WTC11 (cell line): Measurements from ENCODE around the gene PPP1R26. TPM values are rescaled to one million over a fixed set of nuclear protein-coding genes. Genes with fewer than 3 reads are reported as not detected.

ENCODE experiments used
- ATAC-seq: fragments of 200-7000 bp; cut with Tn5 transposase; 2 replicates; pipeline ENCODE4 v1.10.0; 2021; ENCODE audit warnings: mild to moderate bottlenecking, moderate library complexity
- CTCF ChIA-PET: fragments of 300-600 bp; sonication (Branson Sonifier 250); formaldehyde crosslinking; loops from one replicate; lab custom pipeline; 2021; ENCODE audit warnings: antibody characterized with exemption; lab: Charles Lee
- POLR2A ChIA-PET: fragments of 350-600 bp; sonication (Branson Sonifier 250); formaldehyde crosslinking; loops from one replicate; lab custom pipeline; 2021; ENCODE audit warnings: antibody characterized with exemption; lab: Charles Lee
- DNase-seq: peaks from one replicate; pipeline ENCODE4 v3.0.0; 2021; ENCODE audit warnings: low spot score
- H3K27ac Mint-ChIP-seq: 2 replicates; pipeline ENCODE4 v1.8.0; 2021; ENCODE audit warnings: mixed read lengths
- H3K27me3 Mint-ChIP-seq: 2 replicates; pipeline ENCODE4 v1.8.0; 2021; ENCODE audit warnings: low read depth, mild to moderate bottlenecking, moderate library complexity, mixed read lengths
- H3K36me3 Mint-ChIP-seq: 2 replicates; pipeline ENCODE4 v1.8.0; 2021; ENCODE audit warnings: mixed read lengths
- H3K4me1 Mint-ChIP-seq: 2 replicates; pipeline ENCODE4 v1.8.0; 2022; ENCODE audit warnings: mixed read lengths
- H3K4me3 Mint-ChIP-seq: 2 replicates; pipeline ENCODE4 v1.8.0; 2021; ENCODE audit warnings: mild to moderate bottlenecking, moderate library complexity, mixed read lengths
- H3K9me3 Mint-ChIP-seq: 2 replicates; pipeline ENCODE4 v1.8.0; 2021; ENCODE audit warnings: mixed read lengths
- AR ChIP-seq: fragments of 250-450 bp; sonication (Bioruptor Pico); IDR thresholded peaks from 2 replicates; pipeline ENCODE4 v1.9.0; 2021; ENCODE audit warnings: mild to moderate bottlenecking
- ARID4B ChIP-seq: sonication (generic); formaldehyde crosslinking; IDR thresholded peaks from 2 replicates; pipeline ENCODE4 v1.8.0; 2023; ENCODE audit warnings: missing genetic modification reagents, mild to moderate bottlenecking, borderline replicate concordance
- ATF1 ChIP-seq: sonication (generic); formaldehyde crosslinking; IDR thresholded peaks from 2 replicates; pipeline ENCODE4 v1.8.1; 2023; ENCODE audit warnings: mild to moderate bottlenecking, moderate library complexity, missing genetic modification reagents
- HMGXB4 ChIP-seq: sonication (generic); formaldehyde crosslinking; IDR thresholded peaks from 2 replicates; pipeline ENCODE4 v1.8.1; 2023; ENCODE audit warnings: mild to moderate bottlenecking, moderate library complexity, missing genetic modification reagents
- KAT7 ChIP-seq: sonication (generic); formaldehyde crosslinking; IDR thresholded peaks from 2 replicates; pipeline ENCODE4 v1.8.1; 2023; ENCODE audit warnings: missing genetic modification reagents, mild to moderate bottlenecking, borderline replicate concordance
- MYBL2 ChIP-seq: sonication (generic); formaldehyde crosslinking; IDR thresholded peaks from 2 replicates; pipeline ENCODE4 v1.8.1; 2023; ENCODE audit warnings: mild to moderate bottlenecking, moderate library complexity, missing genetic modification reagents
- SOX15 ChIP-seq: fragments of 250-450 bp; sonication (Bioruptor Pico); IDR thresholded peaks from 2 replicates; pipeline ENCODE4 v1.9.0; 2021; ENCODE audit warnings: mild to moderate bottlenecking
- STAT6 ChIP-seq: sonication (generic); formaldehyde crosslinking; conservative IDR thresholded peaks from 2 replicates; pipeline ENCODE4 v1.8.1; 2023; ENCODE audit warnings: mild to moderate bottlenecking, low read depth, missing genetic modification reagents, moderate library complexity
- TEAD4 ChIP-seq: sonication (generic); formaldehyde crosslinking; IDR thresholded peaks from 2 replicates; pipeline ENCODE4 v1.8.0; 2022; ENCODE audit warnings: mild to moderate bottlenecking, missing genetic modification reagents
- USF1 ChIP-seq: sonication (generic); formaldehyde crosslinking; IDR thresholded peaks from 2 replicates; pipeline ENCODE4 v1.8.0; 2022; ENCODE audit warnings: mild to moderate bottlenecking, missing genetic modification reagents
- ZBTB21 ChIP-seq: sonication (generic); formaldehyde crosslinking; IDR thresholded peaks from 2 replicates; pipeline ENCODE4 v1.8.1; 2023; ENCODE audit warnings: mild to moderate bottlenecking, missing genetic modification reagents, borderline replicate concordance
- ZMAT4 ChIP-seq: fragments of 250-450 bp; sonication (Bioruptor Pico); IDR thresholded peaks from 2 replicates; pipeline ENCODE4 v1.9.0; 2021; ENCODE audit warnings: mild to moderate bottlenecking
- ZNF121 ChIP-seq: sonication (generic); formaldehyde crosslinking; IDR thresholded peaks from 2 replicates; pipeline ENCODE4 v1.8.0; 2023; ENCODE audit warnings: missing genetic modification reagents
- ZNF232 ChIP-seq: sonication (generic); formaldehyde crosslinking; IDR thresholded peaks from 2 replicates; pipeline ENCODE4 v1.8.0; 2022; ENCODE audit warnings: mild to moderate bottlenecking, missing genetic modification reagents
- ZNF281 ChIP-seq: sonication (generic); formaldehyde crosslinking; IDR thresholded peaks from 2 replicates; pipeline ENCODE4 v1.8.0; 2023; ENCODE audit warnings: mild to moderate bottlenecking, missing genetic modification reagents
- ZNF416 ChIP-seq: fragments of 250-450 bp; sonication (Bioruptor Pico); IDR thresholded peaks from 2 replicates; pipeline ENCODE4 v1.9.0; 2021; ENCODE audit warnings: mild to moderate bottlenecking, inconsistent platforms
- ZNF423 ChIP-seq: fragments of 250-450 bp; sonication (Bioruptor Pico); IDR thresholded peaks from 2 replicates; pipeline ENCODE4 v2.1.2; 2022; ENCODE audit warnings: mild to moderate bottlenecking, moderate library complexity
- total RNA-seq: library from RNA; stranded (reverse); gene quantifications from 3 replicates; pipeline ENCODE4 v1.2.3, GENCODE V29; 2021

The PPP1R26 gene
- total RNA-seq, 1 experiment from 2014 or later: 44.4 TPM

GRCh38 chr9:135489188-135489906, 9.8 kb downstream of the PPP1R26 start:
- ChIA-PET CTCF (no interaction called here), POLR2A (no interaction called here)
- TF ChIP-seq ZBTB21 (CRISPR knock-in tag): no peak
- no peak for TF ChIP-seq MYBL2 (CRISPR knock-in tag)

GRCh38 chr9:135490166-135490870, 10.7 kb downstream of the PPP1R26 start:
- CTCF ChIA-PET: interaction anchor here (1.0 kb wide), 2 partner anchors 9 to 10 kb away, joined by 3 to 4 read pairs; a partner anchor contains a TSS
- H3K4me3 Mint-ChIP-seq: no peak overlapping the region
- TF ChIP-seq ZNF423: no peak
- TF ChIP-seq TEAD4 (CRISPR knock-in tag): no peak
- TF ChIP-seq ZNF232 (CRISPR knock-in tag): no peak
- no peak for TF ChIP-seq HMGXB4 (CRISPR knock-in tag)
- TF ChIP-seq ATF1 (CRISPR knock-in tag): no peak
- TF ChIP-seq ZNF416: no peak
- no peak for TF ChIP-seq KAT7 (CRISPR knock-in tag)
- no peak for TF ChIP-seq SOX15 (CRISPR knock-in tag)
- no peak for TF ChIP-seq ZNF121 (CRISPR knock-in tag)
- no peak for TF ChIP-seq ZNF281 (CRISPR knock-in tag)
- no peak for TF ChIP-seq ARID4B (CRISPR knock-in tag)
- no peak for TF ChIP-seq STAT6 (CRISPR knock-in tag)
- TF ChIP-seq USF1 (CRISPR knock-in tag): no peak
- no peak for TF ChIP-seq AR (CRISPR knock-in tag)
- TF ChIP-seq ZMAT4 (CRISPR knock-in tag): no peak

More at GRCh38 chr9:135489188-135489906, 9.8 kb downstream of the PPP1R26 start:
- H3K27me3 Mint-ChIP-seq: no peaks in the 10 kb centered on the region
- H3K36me3 Mint-ChIP-seq: peaks cover 27% of the 10 kb centered on the region
- ATAC-seq: no peak
- H3K4me3 Mint-ChIP-seq: no peak overlapping the region
- no peak overlapping the region for H3K27ac Mint-ChIP-seq
- H3K9me3 Mint-ChIP-seq: no peaks in the 10 kb centered on the region
- 0 out of 2 replicates have a peak, but pooled peaks cover 4% of the 10 kb centered on the region for H3K4me1 Mint-ChIP-seq
- DNase-seq: no peak

More at GRCh38 chr9:135490166-135490870, 10.7 kb downstream of the PPP1R26 start:
- POLR2A ChIA-PET: no interaction called here
- no peaks in the 10 kb centered on the region for H3K9me3 Mint-ChIP-seq
- 0 out of 2 replicates have a peak, but pooled peaks cover 4% of the 10 kb centered on the region for H3K4me1 Mint-ChIP-seq
- ATAC-seq: no peak
- H3K36me3 Mint-ChIP-seq: peaks cover 19% of the 10 kb centered on the region
- no peak overlapping the region for H3K27ac Mint-ChIP-seq
- no peaks in the 10 kb centered on the region for H3K27me3 Mint-ChIP-seq
- DNase-seq: no peak
